ENCODE measurements around the gene EFS.

GRCh38 chr14:23321572-23322547 lies 43.1 kb downstream of the EFS start:
- no peak for TF ChIP-seq EZH2 (IDR thresholded peaks at IDR 0.05; ENCODE audit: low read length)
- TF ChIP-seq CTCF (optimal IDR thresholded peaks at IDR 0.05 in 1 of 3, IDR thresholded peaks at IDR 0.05 in 1 of 3, conservative IDR thresholded peaks at IDR 0.05 in 1 of 3; ENCODE audit: extremely low read depth in 1 of 3, insufficient read depth in 2 of 3, low read length in 3 of 3): no peak
